ENCODE measurements around the gene TNFSF4.

TNFSF4 gene

DNA sequence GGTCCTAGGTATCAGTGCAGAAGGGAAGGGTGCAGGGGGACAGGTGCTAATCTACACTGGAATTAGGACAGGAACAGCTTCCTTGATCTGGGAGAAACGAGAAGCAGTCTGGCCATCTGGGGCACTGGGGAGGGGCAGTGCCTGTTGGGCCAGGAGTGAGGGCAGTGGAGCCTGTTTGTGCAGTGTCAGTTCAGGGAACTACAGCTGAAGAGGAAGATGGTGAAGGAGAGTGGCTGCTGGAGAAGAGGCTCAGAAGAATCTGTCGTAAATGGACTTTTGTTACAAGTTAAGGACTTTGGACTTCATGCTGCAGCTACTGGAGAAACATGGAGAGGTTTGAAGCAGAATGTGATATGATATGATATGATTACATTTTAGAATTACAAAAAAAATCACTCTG lies 3.2 kb upstream of the TNFSF4 start:
- no peak for DNase-seq

DNA sequence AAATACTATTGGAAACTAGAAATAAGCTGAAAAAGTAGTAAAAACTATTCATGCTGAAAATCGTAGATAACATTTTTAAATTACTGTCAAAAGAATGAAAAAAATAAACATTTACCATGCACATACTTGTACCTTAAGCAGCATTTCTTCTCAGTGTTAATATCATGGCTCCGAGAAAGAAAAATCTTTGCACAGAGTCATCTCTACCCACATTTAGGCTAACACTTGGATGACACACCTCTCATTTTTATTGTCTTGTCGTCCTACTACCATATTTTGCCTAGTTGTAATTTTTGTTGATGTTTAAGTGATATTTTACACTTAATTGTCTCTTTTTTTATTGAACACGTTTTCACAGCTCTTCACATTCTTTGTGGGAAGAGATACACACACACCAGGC lies 1.7 kb upstream of the TNFSF4 start:
- DNase-seq = no peak

DNA sequence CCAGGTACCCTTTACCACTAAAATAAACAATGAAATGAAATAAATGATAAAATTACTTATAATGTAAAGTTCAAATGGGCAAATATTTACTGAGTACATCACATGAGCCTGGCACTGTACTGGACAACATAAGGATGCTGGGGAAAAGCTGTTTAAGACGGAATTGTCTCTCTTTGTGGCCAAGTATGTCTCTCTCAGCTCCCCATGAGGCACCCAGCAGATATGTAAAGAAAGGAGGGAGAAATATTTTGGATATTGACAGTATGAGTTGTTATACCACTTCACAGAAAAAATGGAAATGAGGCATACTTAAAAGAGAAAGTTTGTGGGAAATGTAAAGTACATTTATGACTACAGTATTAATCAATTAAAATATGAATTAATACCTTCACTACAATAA lies 1.0 kb upstream of the TNFSF4 start:
- no peak for DNase-seq

DNA sequence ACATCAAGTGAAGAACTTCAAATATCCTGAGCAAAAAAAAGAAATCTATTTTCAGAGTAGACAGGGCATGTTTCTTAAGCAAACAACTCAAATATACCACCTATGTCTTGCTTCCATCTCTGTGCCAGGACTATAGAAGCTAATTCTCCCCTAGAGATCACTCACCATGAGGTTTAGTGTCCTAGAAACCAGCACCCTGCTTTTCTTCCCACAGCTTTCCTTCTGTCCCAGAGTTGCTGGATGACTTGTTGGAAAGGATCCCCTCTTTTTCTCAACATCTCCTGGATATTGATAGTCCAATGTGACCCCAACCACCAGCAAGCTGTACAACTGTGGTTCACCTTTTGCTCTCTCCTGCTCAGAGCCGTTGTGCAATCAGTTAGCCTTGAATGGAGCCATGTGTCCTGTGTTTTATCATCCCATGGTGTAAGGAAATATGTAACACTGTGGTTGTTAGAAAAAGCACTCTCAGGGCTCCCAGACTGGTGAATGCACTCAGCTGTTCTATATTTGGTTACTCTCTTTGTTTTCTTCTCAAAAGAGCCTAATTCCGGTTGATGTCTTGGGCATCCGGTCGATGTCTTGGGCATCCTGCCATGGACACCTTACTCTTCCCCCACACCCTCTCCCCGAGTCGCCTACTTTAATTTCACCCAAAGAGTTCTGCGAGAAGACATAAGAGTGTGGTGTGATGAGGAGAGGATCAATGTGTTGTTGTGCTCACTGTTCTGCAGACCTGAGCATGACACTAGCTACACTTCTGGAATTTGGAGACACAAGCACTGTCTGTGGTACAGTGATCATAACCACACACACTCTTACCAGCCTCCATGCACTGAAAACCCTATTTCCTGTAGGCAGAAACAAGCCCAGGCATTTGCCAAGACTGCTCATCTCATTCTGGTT lies 1.7 kb downstream of the TNFSF4 start:
- no peak for DNase-seq

DNA sequence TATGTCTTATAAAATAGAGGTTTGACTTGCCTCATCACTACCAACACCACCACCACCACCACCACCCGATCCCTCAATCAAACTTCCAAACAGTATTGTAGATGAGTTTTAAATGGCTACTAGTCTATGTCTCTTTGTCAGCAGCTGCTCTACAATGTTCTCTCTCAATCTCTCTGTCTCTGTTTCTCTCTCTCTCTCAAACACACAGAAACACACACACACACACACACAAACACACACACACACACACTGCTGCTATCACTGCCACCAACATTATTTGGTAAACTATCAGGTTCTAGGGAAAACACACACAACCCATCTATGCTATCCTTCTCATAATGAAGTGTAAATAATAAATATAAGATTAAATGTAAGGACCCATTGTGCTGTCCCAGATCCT lies 2.4 kb downstream of the TNFSF4 start:
- DNase-seq = no peak

DNA sequence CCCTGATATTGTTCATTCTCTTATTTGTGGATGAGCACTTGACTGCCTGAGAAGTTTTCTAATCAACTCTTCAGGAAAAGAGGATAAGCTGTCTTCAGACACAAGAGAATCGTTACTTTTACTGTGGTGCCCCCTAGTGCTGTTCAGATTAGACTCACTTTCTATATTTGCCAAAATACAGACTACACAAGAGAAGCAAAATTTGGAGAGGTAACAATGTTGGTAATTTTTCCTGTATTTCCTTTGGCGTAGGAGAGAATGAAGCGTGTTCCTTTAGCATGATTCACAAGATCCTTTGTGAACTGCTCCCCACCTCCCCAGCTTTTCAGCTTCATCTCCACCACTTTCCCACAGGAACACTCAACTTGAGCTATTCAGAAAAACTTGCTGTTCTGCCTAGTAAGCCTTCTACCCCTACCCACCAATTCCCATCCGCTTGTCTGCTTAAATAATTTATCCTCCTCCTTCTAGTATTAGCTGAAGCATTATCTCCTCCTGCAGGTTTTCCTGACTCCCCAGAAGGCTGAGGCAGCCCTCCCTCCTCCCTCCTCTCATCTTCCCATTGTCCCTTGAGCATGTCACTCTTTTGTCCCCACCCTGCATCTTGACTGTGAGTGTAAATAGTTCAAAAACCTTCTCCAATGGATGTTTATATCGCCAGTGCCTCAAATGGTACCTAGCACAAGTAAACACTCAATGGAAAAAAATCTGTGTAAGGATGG lies 4.5 kb downstream of the TNFSF4 start:
- DNase-seq = peak; percentile 70

DNA sequence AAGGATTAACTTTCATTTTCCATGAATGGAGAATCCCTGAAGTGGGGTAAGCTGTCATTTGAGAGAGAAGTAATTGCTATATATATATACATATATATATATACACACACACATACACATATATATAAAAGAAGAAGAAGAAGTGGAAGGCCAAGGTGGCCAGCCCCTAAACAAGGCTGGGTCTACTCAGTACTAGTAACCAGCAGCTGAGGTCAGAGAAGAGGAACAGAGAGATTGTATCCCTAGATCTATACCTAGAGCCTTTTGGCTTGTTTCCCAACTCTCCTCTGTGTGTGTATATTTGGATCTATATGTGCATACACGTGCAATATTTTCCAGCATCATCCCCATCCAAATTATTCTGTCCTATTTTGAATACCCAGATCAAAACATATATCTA lies 5.2 kb downstream of the TNFSF4 start:
- DNase-seq = peak; percentile 57

DNA sequence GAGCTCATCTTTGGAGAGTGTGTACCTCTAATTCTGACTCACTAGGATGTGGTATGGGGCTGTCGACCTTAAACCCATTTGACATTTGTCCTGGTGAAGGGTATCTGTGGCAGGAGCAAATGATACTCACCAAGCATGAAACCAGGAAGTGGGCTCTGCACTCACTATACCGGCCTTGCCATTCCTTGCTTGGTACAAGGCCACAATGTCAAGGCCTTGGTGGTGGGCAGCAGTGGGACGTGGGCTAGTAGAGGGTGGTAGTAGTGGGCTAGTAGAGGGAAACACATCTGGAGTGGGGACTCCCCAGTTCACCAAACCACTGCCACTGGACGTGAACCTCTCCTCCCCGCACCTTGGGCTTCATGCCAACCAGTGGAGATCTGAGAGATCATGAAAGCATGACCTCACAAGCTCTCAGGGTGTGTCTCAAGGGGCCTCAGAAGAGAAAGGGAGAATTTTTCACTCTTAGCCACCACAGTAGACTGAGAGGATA lies 11.5 kb downstream of the TNFSF4 start:
- no peak for DNase-seq

DNA sequence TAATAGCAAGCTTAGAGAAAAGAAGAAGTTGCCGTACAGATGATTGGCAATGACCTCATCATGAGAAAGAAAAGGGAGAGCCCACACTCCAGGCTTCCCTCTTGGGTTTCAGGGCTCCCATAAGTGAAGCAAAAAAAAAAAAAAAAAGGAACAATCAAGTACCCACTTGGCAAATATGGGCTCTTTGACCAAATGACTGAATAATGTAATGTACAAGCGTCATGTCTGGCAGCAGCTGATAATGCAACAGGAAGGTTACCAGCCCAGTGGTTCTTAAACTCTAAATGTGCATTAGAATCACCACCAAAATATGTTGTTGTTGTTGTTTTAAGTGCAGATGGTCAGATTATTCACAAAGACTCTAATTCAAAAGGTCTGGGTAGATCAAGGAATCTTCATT lies 13.5 kb downstream of the TNFSF4 start:
- peak; percentile 97 for DNase-seq

DNA sequence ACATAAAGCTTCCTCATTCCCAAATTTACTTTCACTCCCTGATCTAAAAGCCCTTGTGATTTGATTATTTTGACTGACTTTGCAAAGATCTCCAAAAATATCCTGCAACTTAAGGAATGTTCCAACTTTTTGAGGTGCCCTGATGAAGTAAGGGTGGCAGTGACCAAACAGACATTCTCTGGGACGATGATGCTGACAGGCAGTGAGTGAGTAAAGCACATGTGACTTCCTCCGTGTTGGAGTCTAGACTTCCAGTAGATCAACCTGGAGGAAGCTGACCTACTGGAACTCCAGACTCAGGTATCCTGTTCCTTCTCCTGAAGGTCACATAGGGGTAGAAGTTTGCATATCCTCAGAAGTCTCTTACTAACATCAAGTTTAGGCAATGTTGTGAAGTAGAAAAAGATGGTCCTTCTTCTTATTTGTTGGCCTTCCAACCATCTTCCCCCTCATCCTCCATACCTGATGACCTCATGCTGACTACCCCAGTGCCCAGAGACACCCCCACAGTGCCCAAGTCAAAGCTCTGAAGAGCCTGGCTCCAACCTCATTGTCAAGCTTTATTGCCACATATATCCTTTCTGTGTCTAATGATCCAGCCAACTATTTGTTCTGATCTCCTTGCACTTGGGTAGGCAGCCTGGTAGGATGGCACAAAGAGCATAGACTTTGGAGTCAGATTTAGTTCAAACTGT lies 16.0 kb downstream of the TNFSF4 start:
- peak; percentile 56 for DNase-seq

DNA sequence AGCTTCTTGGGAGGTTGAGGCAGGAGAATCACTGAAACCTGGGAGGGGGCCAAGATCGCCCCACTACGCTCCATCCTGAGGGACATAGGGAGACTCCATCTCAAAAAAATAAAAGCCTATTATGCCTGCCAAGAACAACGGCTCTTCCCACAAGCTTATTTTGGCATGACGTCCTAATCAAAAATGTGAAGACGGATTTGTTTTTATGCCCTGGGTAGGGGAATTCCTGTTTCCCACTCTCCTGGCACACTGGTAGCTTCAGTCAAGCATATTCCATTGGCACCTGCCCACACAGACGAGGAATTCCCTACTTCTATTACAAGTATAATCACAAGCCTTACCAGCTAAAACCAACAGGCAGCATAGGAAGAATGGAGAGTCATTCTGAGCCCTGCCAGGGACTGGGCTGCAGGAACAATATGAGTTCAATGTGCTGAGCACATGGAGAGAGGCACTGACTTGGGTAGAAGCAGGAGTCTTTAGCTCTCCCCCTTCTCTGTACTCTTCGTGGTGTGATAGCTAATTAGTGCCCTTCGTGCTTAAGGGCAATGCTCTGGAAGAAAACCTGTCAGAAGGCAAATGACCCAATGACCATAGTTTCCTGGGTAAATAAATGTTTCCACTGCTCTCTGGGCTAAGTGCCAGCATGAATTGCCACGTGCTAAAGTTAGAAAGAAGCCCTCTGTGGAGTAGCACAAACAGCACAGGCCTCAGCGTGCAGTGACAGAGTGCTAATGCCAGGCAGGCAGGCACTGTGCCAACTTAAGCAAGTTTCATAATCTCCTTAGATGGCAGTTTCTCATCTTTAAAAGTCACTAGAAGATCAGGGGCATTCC lies 16.8 kb downstream of the TNFSF4 start:
- DNase-seq = peak; percentile 44

DNA sequence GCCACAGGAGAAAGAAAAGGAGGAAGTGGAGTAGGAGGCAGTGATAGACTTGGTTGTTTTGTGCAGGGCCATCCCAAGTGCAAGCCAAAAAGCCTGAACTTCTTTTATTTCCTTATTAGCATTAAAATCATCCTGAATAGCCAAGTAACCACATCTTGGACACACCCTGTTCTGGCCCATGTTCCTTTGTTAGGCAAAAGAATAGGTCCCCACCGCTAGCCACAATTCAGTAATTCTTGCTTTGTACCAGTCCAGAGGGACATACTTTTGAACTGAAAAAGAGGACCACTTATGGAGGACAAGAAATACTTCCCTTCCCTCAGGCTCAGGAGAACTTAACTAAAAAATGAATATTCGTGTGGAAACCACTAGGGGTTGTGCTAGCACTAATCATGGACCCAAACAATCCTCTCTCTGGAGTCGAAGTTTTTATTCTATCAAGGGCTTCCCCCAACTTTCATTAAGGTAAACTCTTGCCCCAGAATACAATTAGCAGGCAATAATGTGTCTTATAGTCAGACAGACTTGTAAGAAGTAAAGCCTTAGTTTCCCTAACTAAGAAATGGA lies 19.4 kb downstream of the TNFSF4 start:
- DNase-seq = no peak

DNA sequence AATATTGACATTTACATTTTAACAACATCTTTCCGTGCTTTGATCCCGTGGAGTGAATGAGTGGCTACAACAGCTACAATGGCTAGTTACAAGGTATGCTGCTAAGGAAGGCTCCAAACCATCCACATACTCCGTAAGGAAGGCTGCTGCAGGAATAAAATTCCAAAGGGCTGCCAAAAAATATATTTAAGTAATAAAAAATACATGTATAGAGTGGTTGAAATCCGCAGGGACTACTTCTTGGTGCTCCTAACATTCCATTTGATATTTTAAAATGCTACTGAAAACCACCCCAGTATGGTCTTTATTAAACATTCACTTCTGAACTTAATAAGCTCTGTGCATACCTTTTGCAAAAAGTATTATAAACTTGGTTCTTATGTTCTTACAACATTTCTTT lies 25.3 kb downstream of the TNFSF4 start:
- DNase-seq = no peak

DNA sequence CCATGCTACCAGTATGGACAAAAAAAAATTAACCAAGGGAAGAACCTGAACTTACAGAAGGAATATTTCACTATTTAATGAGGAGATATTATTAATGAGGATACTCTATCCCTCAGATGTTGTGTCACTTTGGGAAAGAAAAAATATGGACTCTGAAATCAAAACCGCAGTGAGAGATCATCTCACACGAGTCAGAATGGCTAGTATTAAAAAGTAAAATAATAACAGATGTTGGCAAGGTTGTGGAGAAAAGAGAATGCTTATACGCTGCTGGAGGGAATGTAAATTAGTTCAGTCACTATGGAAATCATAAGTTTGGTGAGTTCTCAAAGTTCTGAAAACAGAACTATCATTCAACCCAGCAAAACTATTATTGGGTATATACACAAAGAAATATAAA lies 30.9 kb downstream of the TNFSF4 start:
- no peak for DNase-seq

DNA sequence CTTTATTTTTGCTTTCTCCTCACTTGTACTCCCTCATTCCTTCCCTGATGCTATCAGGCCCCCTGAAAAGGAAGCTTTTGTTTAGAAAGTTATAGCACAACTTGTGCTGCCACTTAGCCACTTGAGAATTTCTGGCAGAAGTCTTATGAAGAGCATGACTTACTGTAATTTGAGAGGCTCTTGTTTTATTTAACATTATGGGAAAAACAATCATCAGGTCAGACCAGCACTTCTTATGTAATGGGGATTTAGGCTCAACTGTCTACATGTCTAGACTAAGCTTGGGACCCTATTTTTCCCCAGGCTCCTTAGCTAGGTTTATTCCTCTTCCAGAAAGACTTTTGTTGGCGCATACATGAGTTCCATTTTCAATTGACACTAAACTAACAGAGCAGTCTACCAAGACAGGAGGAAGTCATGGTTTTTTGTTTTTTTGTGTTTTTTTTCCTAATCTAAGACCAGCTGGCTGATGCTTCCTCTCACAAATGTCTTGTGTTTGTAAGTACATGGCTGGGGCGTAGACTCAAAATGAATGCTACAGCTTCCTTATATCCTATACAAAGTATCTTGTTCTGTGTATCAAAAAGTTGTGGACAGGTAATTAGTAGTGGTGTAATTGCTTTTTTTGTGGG lies 31.5 kb downstream of the TNFSF4 start:
- DNase-seq = no peak

DNA sequence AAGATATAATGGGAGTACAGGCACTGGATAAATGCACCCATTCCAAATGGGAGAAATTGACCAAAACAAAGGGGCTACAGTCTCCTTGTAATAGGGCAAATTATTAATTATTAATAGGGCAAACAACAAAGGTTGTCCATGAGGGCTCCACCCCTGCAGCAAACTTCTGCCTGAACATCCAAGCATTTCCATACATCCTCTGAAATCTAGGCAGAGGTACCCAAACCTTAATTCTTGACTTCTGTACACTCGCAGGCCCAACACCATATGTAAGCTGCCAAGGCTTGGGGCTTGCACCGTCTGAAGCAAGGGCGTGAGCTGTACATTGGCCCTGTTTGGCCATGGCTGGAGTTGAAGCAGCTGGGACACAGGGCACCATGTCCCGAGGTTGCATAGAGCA lies 33.7 kb downstream of the TNFSF4 start:
- no peak for DNase-seq

DNA sequence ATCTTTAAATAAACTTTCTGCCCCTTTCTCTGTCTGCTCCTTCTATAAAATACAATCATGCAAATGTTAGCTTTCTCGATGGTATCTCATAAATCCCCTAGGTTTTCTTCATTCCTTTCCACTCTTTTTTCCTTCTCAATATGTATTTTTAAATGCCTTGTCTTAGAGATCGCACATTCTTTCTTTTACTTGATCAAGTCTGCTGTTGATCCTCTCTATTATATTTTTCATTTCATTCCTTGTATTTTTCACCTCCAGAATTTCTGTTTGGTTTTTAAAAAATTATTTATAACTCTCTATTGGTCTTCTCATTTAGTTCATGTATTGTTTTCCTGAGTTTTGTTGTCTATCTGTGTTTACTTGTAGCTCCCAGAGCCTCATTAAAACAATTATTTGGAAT lies 36.0 kb downstream of the TNFSF4 start:
- no peak for DNase-seq

DNA sequence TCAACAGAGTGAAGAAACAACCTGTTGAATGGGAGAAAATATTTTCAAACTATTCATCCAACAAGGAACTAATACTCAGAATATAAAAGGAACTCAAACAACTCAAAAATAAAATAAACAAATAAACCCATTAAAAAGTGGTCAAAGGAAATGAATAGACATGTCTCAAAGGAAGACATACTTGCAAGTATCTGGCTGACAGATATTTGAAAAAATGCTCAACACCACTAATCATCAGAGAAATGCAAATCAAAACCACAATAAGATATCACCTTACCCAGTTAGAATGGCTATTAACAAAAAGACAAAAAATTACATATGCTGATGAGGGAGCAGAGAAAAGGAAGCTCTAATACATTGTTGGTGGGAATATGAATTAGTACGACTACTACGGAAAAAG lies 38.2 kb downstream of the TNFSF4 start:
- DNase-seq = no peak

DNA sequence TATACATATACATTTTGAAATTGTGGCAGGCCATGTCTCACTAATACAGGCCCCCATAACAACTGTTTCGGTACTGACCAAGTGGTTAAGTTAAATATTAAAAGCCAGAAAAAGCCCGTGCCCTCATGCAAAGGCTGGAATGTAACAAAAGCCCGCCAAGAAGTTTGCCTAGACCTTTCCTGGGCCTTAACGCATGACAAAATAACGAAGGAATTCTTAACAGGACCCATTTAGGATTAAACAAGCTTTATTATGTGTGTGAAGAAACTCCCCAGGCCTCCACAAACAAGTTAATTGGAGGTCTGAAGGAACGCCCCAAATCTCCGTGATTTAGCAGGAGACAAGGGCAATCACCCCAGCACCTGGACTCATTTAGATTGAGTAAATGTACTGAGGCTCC lies 42.4 kb downstream of the TNFSF4 start:
- no peak for DNase-seq

DNA sequence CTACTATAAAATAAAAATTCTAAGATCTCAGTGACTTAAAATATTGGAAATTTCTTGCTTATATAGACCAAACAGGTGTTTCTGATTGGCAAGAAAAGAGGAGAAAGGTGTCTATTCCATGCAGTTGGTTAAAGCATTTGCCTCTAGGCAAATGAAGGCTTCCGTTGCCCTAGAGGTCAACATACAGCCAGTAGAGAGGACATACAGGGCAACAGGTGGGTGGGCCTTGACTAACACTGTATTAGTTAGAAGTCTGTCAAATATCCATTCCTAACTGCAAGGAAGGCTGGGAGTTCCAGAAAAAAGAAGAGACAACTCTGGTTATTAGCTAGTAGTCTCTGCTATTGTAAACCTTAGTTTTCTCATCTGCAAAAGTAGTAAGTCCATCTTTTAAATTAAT lies 43.0 kb downstream of the TNFSF4 start:
- no peak for DNase-seq

DNA sequence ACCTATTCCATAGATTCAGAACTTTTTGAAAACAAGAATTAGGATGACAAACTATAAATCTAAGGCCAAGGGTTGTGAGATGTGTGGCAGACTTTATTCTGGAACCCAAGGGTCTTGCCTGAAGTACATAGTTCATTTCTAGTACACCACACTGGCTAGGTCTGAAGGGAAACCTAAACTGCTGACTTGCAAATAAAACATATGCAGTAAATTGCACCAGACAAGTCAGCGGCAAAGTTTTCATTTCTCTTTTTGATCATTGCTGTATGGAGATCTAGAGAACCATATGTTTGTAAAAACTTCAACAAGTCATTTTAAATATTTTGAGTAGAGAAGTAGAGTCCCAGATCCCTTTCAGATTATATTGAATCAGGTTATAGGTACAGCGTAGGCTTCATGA lies 43.9 kb downstream of the TNFSF4 start:
- no peak for DNase-seq

DNA sequence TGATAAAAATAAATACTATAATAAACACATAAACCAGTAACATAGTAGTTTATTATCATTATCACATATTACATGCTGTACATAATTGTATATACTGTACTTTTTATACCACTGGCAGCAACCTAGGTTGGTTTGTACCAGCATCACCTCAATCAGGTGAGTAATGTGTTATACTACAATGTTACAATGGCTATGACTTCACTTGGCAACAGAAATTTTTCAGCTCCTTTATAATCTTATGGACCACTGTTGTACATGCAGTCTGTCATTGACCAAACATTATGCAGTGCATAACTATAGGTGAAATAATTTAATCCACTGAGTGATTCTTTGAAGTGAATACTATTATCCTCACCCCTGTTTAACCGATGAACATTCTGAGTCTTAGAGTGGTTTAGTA lies 44.5 kb downstream of the TNFSF4 start:
- DNase-seq = no peak

All from inflammatory macrophage treated with lipopolysaccharide for 4 hours (primary cell).